GM23338 (cell line): ENCODE measurements around the gene ATP2A3. TPM values are rescaled to one million over a fixed set of nuclear protein-coding genes. Genes with fewer than 3 reads are reported as not detected.

Experiments used
- ATAC-seq: fragments of 200-7000 bp; cut with Tn5 transposase; 3 replicates; pipeline ENCODE4 v1.9.1; 2020
- DNase-seq: peaks from one replicate; pipeline ENCODE4 v3.0.0-alpha.2; 2015; ENCODE audit warnings: low spot score
- H2AFZ ChIP-seq: fragments of 200-600 bp; sonication (generic); 2 replicates; pipeline ENCODE4 v1.8.0; 2016; ENCODE audit warnings: antibody characterized with exemption, mild to moderate bottlenecking, moderate library complexity
- H3F3A ChIP-seq: fragments of 200-600 bp; sonication (generic); replicated peaks from 2 replicates; pipeline ENCODE4 v1.8.0; 2017; ENCODE audit warnings: antibody characterized with exemption, mixed run types, low read depth
- H3K27ac ChIP-seq: fragments of 200-600 bp; sonication (generic); 2 replicates; pipeline ENCODE4 v1.6.1; 2016; ENCODE audit warnings: low read depth
- H3K27me3 ChIP-seq: fragments of 200-600 bp; sonication (generic); 2 replicates; pipeline ENCODE4 v1.8.0; 2016; ENCODE audit warnings: mild to moderate bottlenecking, mixed run types, moderate library complexity; ENCODE audit not compliant: insufficient read depth
- H3K36me3 ChIP-seq: fragments of 200-600 bp; sonication (generic); 2 replicates; pipeline ENCODE4 v1.8.0; 2016; ENCODE audit warnings: mild to moderate bottlenecking; ENCODE audit not compliant: insufficient read depth
- H3K4me1 ChIP-seq: fragments of 200-600 bp; sonication (generic); 2 replicates; pipeline ENCODE4 v1.8.0; 2016; ENCODE audit warnings: mild to moderate bottlenecking, moderate library complexity; ENCODE audit not compliant: insufficient read depth
- H3K4me2 ChIP-seq: fragments of 200-600 bp; sonication (generic); 2 replicates; pipeline ENCODE4 v1.7.1; 2017; ENCODE audit warnings: mixed run types
- H3K4me3 ChIP-seq: fragments of 200-600 bp; sonication (generic); 2 replicates; pipeline ENCODE4 v1.6.1; 2016; ENCODE audit warnings: mixed run types
- H3K79me2 ChIP-seq: fragments of 200-600 bp; sonication (generic); replicated peaks from 2 replicates; pipeline ENCODE4 v1.8.0; 2017; ENCODE audit warnings: mild to moderate bottlenecking; ENCODE audit not compliant: insufficient read depth
- H3K9me2 ChIP-seq: fragments of 200-600 bp; sonication (generic); 2 replicates; pipeline ENCODE4 v1.8.0; 2017; ENCODE audit not compliant: insufficient read depth
- H4K20me1 ChIP-seq: fragments of 200-600 bp; sonication (generic); replicated peaks from 2 replicates; pipeline ENCODE4 v1.8.0; 2017; ENCODE audit warnings: mild to moderate bottlenecking; ENCODE audit not compliant: insufficient read depth
- H3K27ac Mint-ChIP-seq: 2 replicates; pipeline ENCODE4 v1.8.0; 2020; ENCODE audit warnings: inconsistent platforms, mild to moderate bottlenecking, moderate library complexity, mixed read lengths
- H3K27me3 Mint-ChIP-seq: 3 replicates; pipeline ENCODE4 v1.8.0; 2022; ENCODE audit warnings: low read depth, mild to moderate bottlenecking, moderate library complexity, mixed read lengths, inconsistent platforms; ENCODE audit not compliant: insufficient read depth, poor library complexity
- H3K36me3 Mint-ChIP-seq: 3 replicates; pipeline ENCODE4 v1.8.0; 2021; ENCODE audit warnings: low read depth, mild to moderate bottlenecking, inconsistent platforms, moderate library complexity, mixed read lengths
- H3K4me1 Mint-ChIP-seq: 3 replicates; pipeline ENCODE4 v1.8.0; 2020; ENCODE audit warnings: mild to moderate bottlenecking, inconsistent platforms, mixed read lengths
- H3K4me3 Mint-ChIP-seq: 3 replicates; pipeline ENCODE4 v1.8.0; 2021; ENCODE audit warnings: moderate library complexity, mild to moderate bottlenecking, inconsistent platforms, mixed read lengths
- H3K9me3 Mint-ChIP-seq: 3 replicates; pipeline ENCODE4 v1.8.0; 2020; ENCODE audit warnings: moderate library complexity, mild to moderate bottlenecking, inconsistent platforms, mixed read lengths
- CREB1 ChIP-seq: fragments of 250-450 bp; sonication (Bioruptor Pico); IDR thresholded peaks from 2 replicates; pipeline ENCODE4 v1.5.0; 2020; ENCODE audit warnings: low read depth, mild to moderate bottlenecking, moderate library complexity
- EZH2 ChIP-seq: fragments of 200-600 bp; sonication (generic); IDR thresholded peaks from one replicate; pipeline ENCODE4 v1.8.0; 2017; ENCODE audit warnings: antibody characterized with exemption, mild to moderate bottlenecking, low read depth; ENCODE audit not compliant: unreplicated experiment
- EZH2phosphoT487 ChIP-seq: fragments of 200-600 bp; sonication (generic); IDR thresholded peaks from one replicate; pipeline ENCODE4 v1.8.1; 2018; ENCODE audit warnings: antibody characterized with exemption; ENCODE audit not compliant: unreplicated experiment
- JUNB ChIP-seq: IDR thresholded peaks from one replicate; pipeline ENCODE4 v1.6.1; 2016; ENCODE audit warnings: antibody characterized with exemption; ENCODE audit not compliant: unreplicated experiment
- NANOG ChIP-seq: IDR thresholded peaks from 2 replicates; pipeline ENCODE4 v1.6.1; 2016; ENCODE audit warnings: antibody characterized with exemption, borderline replicate concordance
- POLR2AphosphoS5 ChIP-seq: IDR thresholded peaks from 2 replicates; pipeline ENCODE4 v1.6.1; 2016; ENCODE audit warnings: antibody characterized with exemption, low read depth
- STAT1 ChIP-seq: IDR thresholded peaks from one replicate; pipeline ENCODE4 v1.6.1; 2016; ENCODE audit warnings: antibody characterized with exemption; ENCODE audit not compliant: unreplicated experiment
- ZNF114 ChIP-seq: fragments of 250-450 bp; sonication (Bioruptor Pico); IDR thresholded peaks from 2 replicates; pipeline ENCODE4 v1.5.0; 2020; ENCODE audit warnings: mild to moderate bottlenecking, moderate library complexity
- ZNF331 ChIP-seq: fragments of 250-450 bp; sonication (Bioruptor Pico); IDR thresholded peaks from 2 replicates; pipeline ENCODE4 v1.5.0; 2020; ENCODE audit warnings: low read depth, mild to moderate bottlenecking, moderate library complexity
- polyA plus RNA-seq: library from polyadenylated mRNA; unstranded; fragments of >200 nt; fragmentation: Nextera tagmentation; extraction: Ambion mirVana; gene quantifications from 2 replicates; pipeline ENCODE4 v1.2.1, GENCODE V29; 2016
- total RNA-seq: library from RNA; depleted of rRNA; stranded (reverse); fragments of >200 nt; shearing (Covaris generic); gene quantifications from 2 replicates; pipeline ENCODE4 v1.2.3, GENCODE V29; 2014
- TF ChIP-seq, protein P1 (sequence below): IDR thresholded peaks from 2 replicates; pipeline ENCODE4 v1.6.1; 2016; ENCODE audit warnings: antibody characterized with exemption
- TF ChIP-seq, protein P2 (sequence below), 2 experiments: fragments of 200-600 bp in 1 of 2; sonication (generic) in 1 of 2; conservative IDR thresholded peaks; 2 replicates each; pipeline versions ENCODE4 v1.5.1 to v1.6.1; 2016 to 2017; ENCODE audit warnings: antibody characterized with exemption in 2 of 2, low read depth in 2 of 2, mild to moderate bottlenecking in 2 of 2, moderate library complexity in 1 of 2
- TF ChIP-seq, protein P3 (sequence below): IDR thresholded peaks from one replicate; pipeline ENCODE4 v1.6.1; 2018; ENCODE audit warnings: antibody characterized with exemption; ENCODE audit not compliant: unreplicated experiment
- TF ChIP-seq, protein P4 (sequence below): fragments of 250-450 bp; sonication (Bioruptor Pico); IDR thresholded peaks from 2 replicates; pipeline ENCODE4 v1.5.0; 2020; ENCODE audit warnings: mild to moderate bottlenecking, moderate library complexity

ATP2A3 gene
- total and polyA plus RNA-seq, 2 experiments from 2014 or later = 9.6 to 35.2 TPM

DNA sequence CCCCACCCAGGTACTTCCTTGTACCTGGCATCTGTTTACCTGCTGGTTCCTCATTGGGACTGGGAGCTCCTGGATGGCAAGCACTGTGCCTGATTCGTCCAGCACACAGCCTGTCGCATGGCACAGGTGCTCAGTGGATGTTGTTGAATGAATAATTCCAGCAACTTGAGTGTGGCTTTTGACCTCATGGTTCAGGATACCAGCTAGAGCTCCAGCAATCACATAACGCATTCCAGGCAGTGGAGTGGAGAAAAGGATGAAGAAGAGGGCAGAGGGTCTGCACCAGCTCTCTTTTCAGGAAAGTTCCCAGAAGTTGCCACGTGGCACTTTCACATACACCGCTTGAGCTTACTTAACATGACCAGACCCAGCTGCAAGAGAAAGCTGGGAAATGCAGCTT lies 70.0 kb downstream of the ATP2A3 start:
- Histone ChIP-seq H3K27me3 (no peaks in the 10 kb centered on the region), H3K79me2 (0 out of 2 replicates have a peak, but pooled peaks cover 4% of the 10 kb centered on the region), H3K4me1 (peaks cover 21% of the 10 kb centered on the region), H3F3A (peaks cover 11% of the 10 kb centered on the region; the same call in 1 of the 2 replicates), H4K20me1 (no peaks in the 10 kb centered on the region), H2AFZ (no peak overlapping the region; the same call in 1 of the 2 replicates), H3K4me2 (no peak overlapping the region), H3K27ac (no peak overlapping the region), H3K4me3 (no peak overlapping the region; the same call in 1 of the 2 replicates), H3K36me3 (no peaks in the 10 kb centered on the region), H3K9me2 (no peaks in the 10 kb centered on the region)
- no peak for ATAC-seq
- Mint-ChIP-seq H3K4me3 (peak overlapping the region; percentile 79), H3K4me1 (peaks cover 31% of the 10 kb centered on the region), H3K27ac (no peak overlapping the region), H3K27me3 (peaks cover 24% of the 10 kb centered on the region), H3K9me3 (peaks cover 3% of the 10 kb centered on the region; the same call in 1 of the 3 replicates), H3K36me3 (no peaks in the 10 kb centered on the region; the same call in 2 of the 3 replicates)
- TF ChIP-seq, protein P1, sequence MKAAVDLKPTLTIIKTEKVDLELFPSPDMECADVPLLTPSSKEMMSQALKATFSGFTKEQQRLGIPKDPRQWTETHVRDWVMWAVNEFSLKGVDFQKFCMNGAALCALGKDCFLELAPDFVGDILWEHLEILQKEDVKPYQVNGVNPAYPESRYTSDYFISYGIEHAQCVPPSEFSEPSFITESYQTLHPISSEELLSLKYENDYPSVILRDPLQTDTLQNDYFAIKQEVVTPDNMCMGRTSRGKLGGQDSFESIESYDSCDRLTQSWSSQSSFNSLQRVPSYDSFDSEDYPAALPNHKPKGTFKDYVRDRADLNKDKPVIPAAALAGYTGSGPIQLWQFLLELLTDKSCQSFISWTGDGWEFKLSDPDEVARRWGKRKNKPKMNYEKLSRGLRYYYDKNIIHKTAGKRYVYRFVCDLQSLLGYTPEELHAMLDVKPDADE = no peak
- no peak for TF ChIP-seq ZNF114
- no peak for TF ChIP-seq NANOG
- TF ChIP-seq, protein P2, sequence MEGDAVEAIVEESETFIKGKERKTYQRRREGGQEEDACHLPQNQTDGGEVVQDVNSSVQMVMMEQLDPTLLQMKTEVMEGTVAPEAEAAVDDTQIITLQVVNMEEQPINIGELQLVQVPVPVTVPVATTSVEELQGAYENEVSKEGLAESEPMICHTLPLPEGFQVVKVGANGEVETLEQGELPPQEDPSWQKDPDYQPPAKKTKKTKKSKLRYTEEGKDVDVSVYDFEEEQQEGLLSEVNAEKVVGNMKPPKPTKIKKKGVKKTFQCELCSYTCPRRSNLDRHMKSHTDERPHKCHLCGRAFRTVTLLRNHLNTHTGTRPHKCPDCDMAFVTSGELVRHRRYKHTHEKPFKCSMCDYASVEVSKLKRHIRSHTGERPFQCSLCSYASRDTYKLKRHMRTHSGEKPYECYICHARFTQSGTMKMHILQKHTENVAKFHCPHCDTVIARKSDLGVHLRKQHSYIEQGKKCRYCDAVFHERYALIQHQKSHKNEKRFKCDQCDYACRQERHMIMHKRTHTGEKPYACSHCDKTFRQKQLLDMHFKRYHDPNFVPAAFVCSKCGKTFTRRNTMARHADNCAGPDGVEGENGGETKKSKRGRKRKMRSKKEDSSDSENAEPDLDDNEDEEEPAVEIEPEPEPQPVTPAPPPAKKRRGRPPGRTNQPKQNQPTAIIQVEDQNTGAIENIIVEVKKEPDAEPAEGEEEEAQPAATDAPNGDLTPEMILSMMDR (conservative IDR thresholded peaks at IDR 0.05; ENCODE audit: low read depth in 2 of 2) = no peak
- no peak for TF ChIP-seq STAT1
- TF ChIP-seq POLR2AphosphoS5 = no peak
- TF ChIP-seq CREB1 (CRISPR knock-in tag) = no peak
- no peak for TF ChIP-seq EZH2phosphoT487
- TF ChIP-seq, protein P3, sequence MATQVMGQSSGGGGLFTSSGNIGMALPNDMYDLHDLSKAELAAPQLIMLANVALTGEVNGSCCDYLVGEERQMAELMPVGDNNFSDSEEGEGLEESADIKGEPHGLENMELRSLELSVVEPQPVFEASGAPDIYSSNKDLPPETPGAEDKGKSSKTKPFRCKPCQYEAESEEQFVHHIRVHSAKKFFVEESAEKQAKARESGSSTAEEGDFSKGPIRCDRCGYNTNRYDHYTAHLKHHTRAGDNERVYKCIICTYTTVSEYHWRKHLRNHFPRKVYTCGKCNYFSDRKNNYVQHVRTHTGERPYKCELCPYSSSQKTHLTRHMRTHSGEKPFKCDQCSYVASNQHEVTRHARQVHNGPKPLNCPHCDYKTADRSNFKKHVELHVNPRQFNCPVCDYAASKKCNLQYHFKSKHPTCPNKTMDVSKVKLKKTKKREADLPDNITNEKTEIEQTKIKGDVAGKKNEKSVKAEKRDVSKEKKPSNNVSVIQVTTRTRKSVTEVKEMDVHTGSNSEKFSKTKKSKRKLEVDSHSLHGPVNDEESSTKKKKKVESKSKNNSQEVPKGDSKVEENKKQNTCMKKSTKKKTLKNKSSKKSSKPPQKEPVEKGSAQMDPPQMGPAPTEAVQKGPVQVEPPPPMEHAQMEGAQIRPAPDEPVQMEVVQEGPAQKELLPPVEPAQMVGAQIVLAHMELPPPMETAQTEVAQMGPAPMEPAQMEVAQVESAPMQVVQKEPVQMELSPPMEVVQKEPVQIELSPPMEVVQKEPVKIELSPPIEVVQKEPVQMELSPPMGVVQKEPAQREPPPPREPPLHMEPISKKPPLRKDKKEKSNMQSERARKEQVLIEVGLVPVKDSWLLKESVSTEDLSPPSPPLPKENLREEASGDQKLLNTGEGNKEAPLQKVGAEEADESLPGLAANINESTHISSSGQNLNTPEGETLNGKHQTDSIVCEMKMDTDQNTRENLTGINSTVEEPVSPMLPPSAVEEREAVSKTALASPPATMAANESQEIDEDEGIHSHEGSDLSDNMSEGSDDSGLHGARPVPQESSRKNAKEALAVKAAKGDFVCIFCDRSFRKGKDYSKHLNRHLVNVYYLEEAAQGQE = no peak
- TF ChIP-seq, protein P4, sequence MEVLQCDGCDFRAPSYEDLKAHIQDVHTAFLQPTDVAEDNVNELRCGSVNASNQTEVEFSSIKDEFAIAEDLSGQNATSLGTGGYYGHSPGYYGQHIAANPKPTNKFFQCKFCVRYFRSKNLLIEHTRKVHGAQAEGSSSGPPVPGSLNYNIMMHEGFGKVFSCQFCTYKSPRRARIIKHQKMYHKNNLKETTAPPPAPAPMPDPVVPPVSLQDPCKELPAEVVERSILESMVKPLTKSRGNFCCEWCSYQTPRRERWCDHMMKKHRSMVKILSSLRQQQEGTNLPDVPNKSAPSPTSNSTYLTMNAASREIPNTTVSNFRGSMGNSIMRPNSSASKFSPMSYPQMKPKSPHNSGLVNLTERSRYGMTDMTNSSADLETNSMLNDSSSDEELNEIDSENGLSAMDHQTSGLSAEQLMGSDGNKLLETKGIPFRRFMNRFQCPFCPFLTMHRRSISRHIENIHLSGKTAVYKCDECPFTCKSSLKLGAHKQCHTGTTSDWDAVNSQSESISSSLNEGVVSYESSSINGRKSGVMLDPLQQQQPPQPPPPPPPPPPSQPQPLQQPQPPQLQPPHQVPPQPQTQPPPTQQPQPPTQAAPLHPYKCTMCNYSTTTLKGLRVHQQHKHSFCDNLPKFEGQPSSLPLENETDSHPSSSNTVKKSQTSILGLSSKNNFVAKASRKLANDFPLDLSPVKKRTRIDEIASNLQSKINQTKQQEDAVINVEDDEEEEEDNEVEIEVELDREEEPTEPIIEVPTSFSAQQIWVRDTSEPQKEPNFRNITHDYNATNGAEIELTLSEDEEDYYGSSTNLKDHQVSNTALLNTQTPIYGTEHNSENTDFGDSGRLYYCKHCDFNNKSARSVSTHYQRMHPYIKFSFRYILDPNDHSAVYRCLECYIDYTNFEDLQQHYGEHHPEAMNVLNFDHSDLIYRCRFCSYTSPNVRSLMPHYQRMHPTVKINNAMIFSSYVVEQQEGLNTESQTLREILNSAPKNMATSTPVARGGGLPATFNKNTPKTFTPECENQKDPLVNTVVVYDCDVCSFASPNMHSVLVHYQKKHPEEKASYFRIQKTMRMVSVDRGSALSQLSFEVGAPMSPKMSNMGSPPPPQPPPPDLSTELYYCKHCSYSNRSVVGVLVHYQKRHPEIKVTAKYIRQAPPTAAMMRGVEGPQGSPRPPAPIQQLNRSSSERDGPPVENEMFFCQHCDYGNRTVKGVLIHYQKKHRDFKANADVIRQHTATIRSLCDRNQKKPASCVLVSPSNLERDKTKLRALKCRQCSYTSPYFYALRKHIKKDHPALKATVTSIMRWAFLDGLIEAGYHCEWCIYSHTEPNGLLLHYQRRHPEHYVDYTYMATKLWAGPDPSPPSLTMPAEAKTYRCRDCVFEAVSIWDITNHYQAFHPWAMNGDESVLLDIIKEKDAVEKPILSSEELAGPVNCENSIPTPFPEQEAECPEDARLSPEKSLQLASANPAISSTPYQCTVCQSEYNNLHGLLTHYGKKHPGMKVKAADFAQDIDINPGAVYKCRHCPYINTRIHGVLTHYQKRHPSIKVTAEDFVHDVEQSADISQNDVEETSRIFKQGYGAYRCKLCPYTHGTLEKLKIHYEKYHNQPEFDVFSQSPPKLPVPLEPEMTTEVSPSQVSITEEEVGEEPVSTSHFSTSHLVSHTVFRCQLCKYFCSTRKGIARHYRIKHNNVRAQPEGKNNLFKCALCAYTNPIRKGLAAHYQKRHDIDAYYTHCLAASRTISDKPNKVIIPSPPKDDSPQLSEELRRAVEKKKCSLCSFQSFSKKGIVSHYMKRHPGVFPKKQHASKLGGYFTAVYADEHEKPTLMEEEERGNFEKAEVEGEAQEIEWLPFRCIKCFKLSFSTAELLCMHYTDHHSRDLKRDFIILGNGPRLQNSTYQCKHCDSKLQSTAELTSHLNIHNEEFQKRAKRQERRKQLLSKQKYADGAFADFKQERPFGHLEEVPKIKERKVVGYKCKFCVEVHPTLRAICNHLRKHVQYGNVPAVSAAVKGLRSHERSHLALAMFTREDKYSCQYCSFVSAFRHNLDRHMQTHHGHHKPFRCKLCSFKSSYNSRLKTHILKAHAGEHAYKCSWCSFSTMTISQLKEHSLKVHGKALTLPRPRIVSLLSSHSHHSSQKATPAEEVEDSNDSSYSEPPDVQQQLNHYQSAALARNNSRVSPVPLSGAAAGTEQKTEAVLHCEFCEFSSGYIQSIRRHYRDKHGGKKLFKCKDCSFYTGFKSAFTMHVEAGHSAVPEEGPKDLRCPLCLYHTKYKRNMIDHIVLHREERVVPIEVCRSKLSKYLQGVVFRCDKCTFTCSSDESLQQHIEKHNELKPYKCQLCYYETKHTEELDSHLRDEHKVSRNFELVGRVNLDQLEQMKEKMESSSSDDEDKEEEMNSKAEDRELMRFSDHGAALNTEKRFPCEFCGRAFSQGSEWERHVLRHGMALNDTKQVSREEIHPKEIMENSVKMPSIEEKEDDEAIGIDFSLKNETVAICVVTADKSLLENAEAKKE = no peak
- TF ChIP-seq JUNB = no peak
- TF ChIP-seq ZNF331 (CRISPR knock-in tag) = no peak
- TF ChIP-seq EZH2 = no peak
- no peak for DNase-seq
